ENCODE data around the gene FGF4.

The FGF4 gene, protein sequence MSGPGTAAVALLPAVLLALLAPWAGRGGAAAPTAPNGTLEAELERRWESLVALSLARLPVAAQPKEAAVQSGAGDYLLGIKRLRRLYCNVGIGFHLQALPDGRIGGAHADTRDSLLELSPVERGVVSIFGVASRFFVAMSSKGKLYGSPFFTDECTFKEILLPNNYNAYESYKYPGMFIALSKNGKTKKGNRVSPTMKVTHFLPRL

GRCh38 chr11:69775163-69775755, at the start of gene FGF4:
FGF4 (minus strand) TSS chr11:69775341; CDS start chr11:69775084, 257 bp downstream.
- DNase-seq (ENCODE audit: low read depth), result no peak

GRCh38 chr11:69823641-69824265, 48.6 kb upstream of the FGF4 start:
- no peak for DNase-seq (ENCODE audit: low read depth)

DNA sequence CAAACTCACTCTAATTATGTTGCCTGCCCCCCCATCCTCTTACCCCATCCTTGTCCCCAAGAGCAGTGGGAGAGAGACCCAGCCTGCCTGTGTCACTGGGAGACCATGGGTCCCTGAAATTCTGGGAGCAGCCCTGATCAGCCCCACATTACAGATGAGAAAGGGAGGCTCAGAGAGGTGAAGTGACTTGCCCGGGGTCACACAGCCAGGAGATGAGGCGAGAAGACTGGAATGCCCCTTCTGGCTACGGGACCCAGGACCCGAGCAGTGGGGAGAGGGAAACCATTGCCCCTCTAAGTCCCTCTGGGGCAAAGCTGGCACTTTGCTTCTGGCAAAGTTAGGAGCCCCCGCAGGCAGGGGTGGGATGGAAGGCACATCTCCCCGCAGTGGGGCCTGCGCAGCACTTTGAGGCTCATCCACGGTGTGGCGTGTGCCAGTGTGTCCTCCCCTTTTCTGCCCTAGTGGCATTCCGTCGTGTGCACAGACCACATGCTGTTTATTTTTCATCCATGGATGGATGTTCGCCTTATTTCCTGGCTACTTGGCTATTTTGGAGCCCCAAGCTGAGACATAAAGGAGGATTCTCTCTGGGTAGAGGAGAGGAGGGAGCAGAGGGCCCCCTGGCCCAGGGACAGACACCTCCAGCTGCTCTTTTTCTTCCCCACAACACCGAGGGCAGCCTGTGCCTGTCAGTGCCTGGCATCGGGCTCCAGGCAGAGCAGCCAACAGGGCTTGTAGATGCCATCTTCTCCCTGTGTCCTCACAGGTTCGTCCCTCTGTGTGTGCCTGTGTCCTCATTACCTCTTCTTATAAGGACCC, 47.7 kb upstream of the FGF4 start:
- DNase-seq (ENCODE audit: low read depth), result no peak

DNA sequence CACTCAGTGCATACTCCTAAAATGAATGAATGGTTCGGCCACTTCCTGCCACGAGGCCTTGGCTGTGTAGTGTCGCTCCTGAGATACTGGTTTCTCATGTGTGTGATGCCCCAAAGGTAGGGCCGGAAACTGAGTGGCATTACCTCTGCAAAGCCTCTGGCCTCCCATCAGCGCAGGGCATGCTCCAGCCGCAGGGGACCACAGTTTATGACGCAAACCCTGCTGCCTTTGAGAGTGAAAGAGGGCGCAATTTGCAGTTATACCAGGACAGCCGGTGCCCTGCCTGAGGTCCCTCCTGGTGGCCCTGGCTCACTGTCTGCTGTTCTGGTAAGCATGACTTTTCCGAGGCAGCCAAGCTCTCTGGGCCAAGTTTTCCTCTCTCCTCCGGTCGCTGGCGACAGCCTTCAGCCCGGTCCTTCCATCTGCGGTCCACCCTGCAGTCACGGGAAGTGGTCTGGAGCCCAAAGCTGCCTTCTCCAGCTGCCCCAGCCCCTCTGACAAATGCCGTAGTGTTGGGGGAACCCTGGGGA, 46.4 kb upstream of the FGF4 start:
- DNase-seq (ENCODE audit: low read depth), result no peak

DNA sequence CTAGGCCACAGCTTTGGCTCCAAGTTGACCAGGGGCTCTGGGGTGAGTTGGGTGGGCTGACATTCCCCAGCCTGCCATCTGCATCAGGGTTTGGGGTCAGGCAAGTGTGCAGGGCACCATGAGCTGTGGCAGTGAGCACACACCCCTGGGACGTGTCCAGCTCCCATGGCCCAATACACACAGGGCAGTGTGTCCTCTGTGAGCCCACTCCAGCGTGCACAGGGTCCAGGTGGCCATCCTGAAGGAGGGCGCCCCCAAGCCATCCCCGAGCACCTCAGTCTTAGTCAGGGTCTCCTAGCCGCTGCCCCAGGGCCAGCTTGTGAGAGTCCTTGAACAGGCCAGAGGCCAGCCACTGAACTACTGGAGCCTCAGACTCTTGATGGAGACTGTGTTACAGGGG, 45.3 kb upstream of the FGF4 start:
- no peak for DNase-seq (ENCODE audit: low read depth)

GRCh38 chr11:69819541-69820070, 44.5 kb upstream of the FGF4 start:
- no peak for DNase-seq (ENCODE audit: low read depth)

GRCh38 chr11:69818603-69819441, 43.7 kb upstream of the FGF4 start, which contains the start of gene FGF3:
FGF3 (minus strand) TSS chr11:69819416; CDS start chr11:69818933, 483 bp downstream.
- no peak for DNase-seq (ENCODE audit: low read depth)

DNA sequence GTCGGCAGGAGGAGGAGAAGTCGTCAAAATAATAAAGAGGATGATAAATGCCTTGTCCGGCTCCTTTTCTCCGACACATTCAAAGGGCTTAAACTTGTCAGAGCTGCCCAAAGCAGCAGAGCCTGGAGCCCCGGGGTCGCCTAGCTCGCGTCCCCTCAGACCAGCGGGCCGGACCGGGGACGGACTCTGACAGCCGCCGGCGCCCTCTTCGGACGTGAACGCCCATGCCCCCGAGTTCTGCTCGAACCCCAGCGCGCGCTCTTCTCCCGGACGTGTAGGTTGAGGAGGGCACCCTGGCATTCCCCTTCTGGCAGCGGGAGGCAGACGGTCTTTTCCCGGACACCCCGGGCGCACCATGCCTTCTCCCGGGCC, 43.1 kb upstream of the FGF4 start:
- no peak for DNase-seq (ENCODE audit: low read depth)

DNA sequence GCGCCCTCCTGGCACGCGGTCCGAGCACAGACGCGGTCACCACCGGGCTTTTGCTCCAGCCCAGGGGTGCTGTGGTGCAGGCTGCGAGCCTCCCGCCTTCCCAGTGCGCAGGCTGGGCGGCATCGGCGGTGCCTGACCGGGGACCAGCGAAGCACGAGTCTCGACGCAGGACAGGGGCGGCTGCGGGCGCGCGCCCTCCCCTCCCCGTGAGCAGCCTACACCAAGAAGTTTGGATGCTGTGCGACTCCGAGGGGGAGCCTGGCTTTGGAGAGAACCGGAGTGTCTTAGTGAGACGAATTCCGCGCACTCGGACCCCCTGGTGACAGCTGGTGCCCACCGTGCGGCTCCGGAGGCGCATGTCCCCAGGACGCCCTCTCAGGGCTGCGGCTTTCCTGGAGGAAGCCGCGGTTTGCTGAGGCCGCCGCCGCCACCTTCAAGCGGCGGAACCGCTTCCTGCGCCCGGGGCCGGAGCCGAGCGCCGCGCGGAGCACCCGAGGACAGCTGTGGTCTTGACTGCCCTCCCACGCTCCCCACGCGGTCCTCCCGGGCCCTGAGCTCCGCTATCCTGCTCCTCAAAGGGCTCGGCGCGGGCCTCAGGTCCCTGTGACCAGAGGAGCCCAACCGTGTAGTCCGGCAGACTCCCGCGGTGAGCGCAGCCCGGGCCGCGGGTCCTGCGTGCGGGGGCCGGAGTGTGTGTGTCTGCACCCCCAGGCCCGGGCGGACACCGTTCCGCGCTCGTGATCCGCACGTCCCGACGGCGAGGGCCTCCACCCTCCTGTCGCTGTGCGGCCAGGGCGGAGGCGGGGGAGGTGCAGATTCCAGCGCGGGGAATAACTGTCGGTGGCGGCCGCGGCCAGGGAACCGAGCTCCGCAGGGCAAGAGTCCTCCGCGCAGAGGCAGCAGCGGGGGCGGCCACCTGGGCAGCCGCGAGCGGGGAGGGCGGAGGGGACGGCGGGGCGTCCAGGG, 42.4 kb upstream of the FGF4 start:
- no peak for DNase-seq (ENCODE audit: low read depth)

GRCh38 chr11:69816671-69817070, 41.5 kb upstream of the FGF4 start:
- DNase-seq (ENCODE audit: low read depth), result no peak

GRCh38 chr11:69815973-69816372, 40.8 kb upstream of the FGF4 start:
- no peak for DNase-seq (ENCODE audit: low read depth)

DNA sequence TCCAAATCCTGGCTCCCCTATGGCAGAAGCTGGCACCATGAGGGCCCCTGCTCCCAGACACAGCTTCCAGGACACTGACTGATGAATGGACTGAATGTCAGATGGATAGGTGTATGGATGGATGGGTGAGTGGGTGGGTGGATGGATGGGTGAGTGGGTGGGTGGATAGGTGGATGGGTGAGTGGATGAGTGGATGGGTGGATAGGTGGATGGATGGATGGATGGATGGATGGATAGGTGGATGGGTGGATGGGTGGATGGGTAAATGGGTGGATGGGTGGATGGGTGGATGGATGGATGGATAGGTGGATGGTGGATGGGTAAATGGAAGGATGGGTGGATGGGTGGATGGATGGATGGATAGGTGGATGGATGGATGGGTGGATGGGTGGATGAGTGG, 39.8 kb upstream of the FGF4 start:
- no peak for DNase-seq (ENCODE audit: low read depth)

GRCh38 chr11:69814411-69814810, 39.3 kb upstream of the FGF4 start:
- no peak for DNase-seq (ENCODE audit: low read depth)

DNA sequence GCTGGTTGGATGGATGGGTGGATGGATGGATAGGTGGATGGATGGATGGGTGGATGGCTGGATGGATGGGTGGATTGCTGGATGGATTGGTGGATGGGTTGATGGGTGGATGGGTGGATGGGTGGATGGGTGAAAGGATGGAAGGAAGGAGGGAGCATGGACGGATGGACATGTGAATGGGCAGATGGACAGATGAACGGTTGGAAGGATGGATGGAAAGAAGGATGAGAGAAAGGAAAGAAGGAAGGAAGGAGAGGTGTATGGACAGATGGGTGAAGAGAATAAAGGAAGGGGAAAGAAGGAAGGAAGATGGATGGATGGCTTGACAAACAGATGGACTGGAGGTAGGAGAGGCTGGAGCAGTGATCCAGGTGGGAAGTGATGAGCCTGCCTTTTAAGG, 38.7 kb upstream of the FGF4 start:
- no peak for DNase-seq (ENCODE audit: low read depth)

- DNase-seq (ENCODE audit: low read depth), result no peak
These were observed 37.8 kb upstream of the FGF4 start for GRCh38 chr11:69812946-69813345.

GRCh38 chr11:69812256-69812655, 37.1 kb upstream of the FGF4 start:
- no peak for DNase-seq (ENCODE audit: low read depth)

- no peak for DNase-seq (ENCODE audit: low read depth)
These were observed 36.3 kb upstream of the FGF4 start for GRCh38 chr11:69811431-69811830.

DNA sequence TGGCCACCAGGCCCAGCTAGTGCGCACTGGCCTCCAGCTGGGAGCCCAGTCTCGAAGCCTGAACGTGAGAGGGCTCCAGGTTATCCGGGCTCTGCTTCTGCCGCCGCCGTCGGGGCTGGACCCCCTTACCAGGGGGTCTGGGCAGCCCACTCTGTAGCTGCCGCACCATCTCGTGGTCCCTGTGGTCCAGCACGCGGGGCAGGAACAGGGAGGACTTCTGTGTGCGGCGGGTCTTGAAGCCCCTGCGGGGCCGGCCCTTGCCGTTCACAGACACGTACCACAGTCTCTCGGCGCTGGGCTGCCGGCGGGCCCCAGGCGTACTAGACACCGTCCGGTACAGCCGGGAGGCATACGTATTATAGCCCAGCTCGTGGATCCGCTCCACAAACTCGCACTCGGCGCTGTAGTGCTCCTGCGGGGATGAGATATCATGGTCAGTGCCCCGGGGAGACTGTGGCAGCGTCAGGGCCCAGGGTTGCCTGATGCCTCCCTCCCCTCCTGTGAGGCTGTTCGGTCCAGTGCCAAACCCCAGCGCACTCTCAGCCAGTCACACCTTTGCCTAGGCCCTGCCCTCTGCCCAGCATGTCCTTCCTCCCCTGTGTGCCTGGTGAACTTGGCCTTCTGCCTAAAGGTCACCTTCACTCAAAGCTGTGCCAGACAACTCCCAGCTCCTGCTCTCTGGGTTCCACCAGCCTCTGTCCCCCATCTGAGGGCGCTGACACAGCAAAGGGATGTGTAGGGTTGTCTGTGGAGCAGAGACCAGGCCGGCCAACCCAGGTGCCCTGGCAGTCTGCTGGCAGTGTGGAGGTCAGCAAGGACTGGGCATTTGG, 35.4 kb upstream of the FGF4 start:
- no peak for DNase-seq (ENCODE audit: low read depth)

DNA sequence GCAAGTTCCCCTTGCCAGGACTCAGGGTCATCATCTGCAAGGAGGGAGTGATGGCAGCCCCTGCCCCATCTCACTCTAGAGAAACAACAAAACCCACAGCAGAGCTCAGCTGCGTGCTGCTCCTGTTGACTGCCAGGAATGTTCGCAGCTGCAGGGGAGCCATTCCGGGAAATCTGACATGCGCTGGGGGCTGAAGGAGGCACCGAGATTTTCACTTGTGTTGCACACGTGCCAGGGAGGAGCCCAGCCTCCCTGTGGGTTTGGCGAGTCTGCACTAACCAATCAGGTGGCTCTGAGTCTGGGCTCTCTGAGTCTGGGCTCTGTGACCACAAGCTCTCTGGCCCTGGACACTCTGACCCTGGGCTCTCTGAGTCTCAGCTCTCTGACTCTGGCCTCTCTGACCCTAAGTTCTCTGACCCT, 33.5 kb upstream of the FGF4 start:
- no peak for DNase-seq (ENCODE audit: low read depth)
